Ovary (tissue), 9 donors: Measurements from ENCODE around the gene ODAD4. TPM values are rescaled to one million over a fixed set of nuclear protein-coding genes. Genes with fewer than 3 reads are reported as not detected.

Experiments used
- DNase-seq, 5 donors: peaks; one replicate each; pipeline ENCODE4 v3.0.0-alpha.2; 2019 to 2020
- H3K27ac ChIP-seq, 2 donors: fragments of 200-600 bp; one replicate each; pipeline versions ENCODE4 v1.5.1 to v1.8.0; 2019 to 2022
- H3K27me3 ChIP-seq: fragments of 200-600 bp; one replicate; pipeline ENCODE4 v1.8.0; 2022
- H3K36me3 ChIP-seq: fragments of 200-600 bp; sonication (generic); one replicate; pipeline ENCODE4 v1.5.1; 2019
- H3K4me1 ChIP-seq: one replicate; pipeline ENCODE4 v1.8.1; 2013; ENCODE audit warnings: mild to moderate bottlenecking, moderate library complexity; ENCODE audit not compliant: insufficient read depth
- H3K4me3 ChIP-seq: fragments of 200-600 bp; sonication (generic); one replicate; pipeline ENCODE4 v1.5.1; 2017
- H3K9me3 ChIP-seq, 2 donors: fragments of 200-600 bp in 1 of 2; sonication (generic) in 1 of 2; one replicate each; pipeline versions ENCODE4 v1.5.1 to v1.8.1; 2013 to 2019; ENCODE audit warnings: mild to moderate bottlenecking in 1 of 2, moderate library complexity in 1 of 2
- CTCF ChIP-seq, 3 donors: fragments of 450-650 bp in 2 of 3; fragments of 200-600 bp in 1 of 3; IDR thresholded peaks; one replicate each; pipeline versions ENCODE4 v1.5.1 to v1.8.0; 2016 to 2022; ENCODE audit warnings: antibody characterized with exemption in 3 of 3, mild to moderate bottlenecking in 1 of 3
- EP300 ChIP-seq: sonication (generic); formaldehyde crosslinking; IDR thresholded peaks from one replicate; pipeline ENCODE4 v1.6.1; 2017; ENCODE audit warnings: antibody characterized with exemption
- POLR2A ChIP-seq: fragments of 450-650 bp; IDR thresholded peaks from one replicate; pipeline ENCODE4 v1.6.1; 2017; ENCODE audit warnings: antibody characterized with exemption, mild to moderate bottlenecking, moderate library complexity
- WGBS, 3 donors: extraction: QIAGEN DNeasy Blood & Tissue Kit in 1 of 3; methylation state at CpG; one replicate each; pipeline versions ENCODE4 v1.1.5 to v1.1.7; 2013 to 2017; 5-methylcytosine and 5-hydroxymethylcytosine counted together
- intact Hi-C, 4 donors: fragments of 100-400 bp; cut with DNase I; formaldehyde crosslinking; loops; one replicate each; pipeline versions ENCODE4 v1.11.0 to v1.15.1; 2022 to 2023
- polyA plus RNA-seq, 2 donors: library from polyadenylated mRNA; stranded (reverse); fragments of 200-250 nt in 1 of 2; fragments of 350-450 nt in 1 of 2; fragmentation: Illumina TruSeq in 1 of 2; extraction: RNeasy Lipid Tissue Mini Kit (QIAGEN cat#74804) in 1 of 2; gene quantifications; one replicate each; pipeline ENCODE4 v1.2.3, GENCODE V29; 2013 to 2014
- total RNA-seq, 7 donors: library from RNA; depleted of rRNA in 2 of 7; stranded (reverse); fragments of >200 nt in 2 of 7; fragmentation: NEBNext Ultra II Directional in 3 of 7; extraction: Animal tissue kit (Norgen Biotek cat#: 25700) in 3 of 7; gene quantifications; one replicate each; pipeline versions ENCODE4 v1.1.0 to v1.2.4, GENCODE V29; 2016 to 2023
- donor health status: DM: no; HTN: no; CAD: no; lungs with moderate emphysema.
- donor health status: DM: no; HTN: no; CAD: no.
- donor health status: Bipolar disorder and iron deficiency.
- donor health status: DM: yes; HTN: yes; CAD: no.
- donor health status: DM: no; HTN: no; CAD: no.
- donor health status: DM: yes; HTN: yes; CAD: no.

ODAD4 gene
- total and polyA plus RNA-seq, 9 donors = 1.1 to 11.0 (median 2.1) TPM

GRCh38 chr17:41888332-41888965, 42.0 kb upstream of the ODAD4 start:
- DNase-seq = no peak
- Histone ChIP-seq H3K36me3 (no peaks in the 10 kb centered on the region), H3K9me3 (no peaks in the 10 kb centered on the region), H3K27me3 (no peaks in the 10 kb centered on the region), H3K4me1 (no peaks in the 10 kb centered on the region), H3K4me3 (no peak overlapping the region), H3K27ac (no peak overlapping the region)
- 68 to 86% (median 86%) methylated on average over 6 of the region's 6 CpGs for WGBS, 3 donors
- intact Hi-C loops = no loop called here
- TF ChIP-seq CTCF (IDR thresholded peaks at IDR 0.05) (no peak), POLR2A (no peak), EP300 (no peak)

GRCh38 chr17:41891135-41892020, 39.0 kb upstream of the ODAD4 start:
- Histone ChIP-seq H3K27me3 (no peaks in the 10 kb centered on the region), H3K27ac (no peak overlapping the region), H3K4me1 (peaks cover 3% of the 10 kb centered on the region), H3K36me3 (no peaks in the 10 kb centered on the region), H3K9me3 (no peaks in the 10 kb centered on the region), H3K4me3 (no peak overlapping the region)
- WGBS, 3 donors = 93 to 99% (median 94%) methylated on average over 7 of the region's 7 CpGs
- TF ChIP-seq CTCF (IDR thresholded peaks at IDR 0.05) (no peak), EP300 (no peak), POLR2A (no peak)
- no peak for DNase-seq
- intact Hi-C loops = no loop called here

DNA sequence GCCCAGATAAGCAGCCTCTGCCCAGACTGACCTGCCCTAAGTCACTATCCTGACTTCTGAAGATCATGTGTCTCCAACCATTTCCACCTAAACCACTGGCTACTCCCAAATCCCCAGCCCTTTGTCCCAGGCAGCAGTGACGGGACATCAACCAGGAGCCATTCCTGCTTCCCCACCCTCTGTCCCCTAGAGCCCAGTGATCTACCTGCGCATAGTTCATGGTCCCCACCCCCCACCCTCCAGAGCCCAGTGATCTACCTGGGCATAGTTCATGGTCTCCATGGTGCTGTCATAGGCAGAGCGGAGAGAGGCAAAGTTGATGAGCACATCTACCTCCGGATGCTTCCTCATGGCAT, 38.4 kb upstream of the ODAD4 start:
- Histone ChIP-seq H3K4me1 (peaks cover 3% of the 10 kb centered on the region), H3K27me3 (no peaks in the 10 kb centered on the region), H3K27ac (no peak overlapping the region), H3K36me3 (no peaks in the 10 kb centered on the region), H3K4me3 (no peak overlapping the region), H3K9me3 (no peaks in the 10 kb centered on the region)
- intact Hi-C loops = no loop called here
- no peak for TF ChIP-seq POLR2A
- TF ChIP-seq EP300 = no peak
- TF ChIP-seq CTCF (IDR thresholded peaks at IDR 0.05) = no peak
- WGBS, 3 donors = 93 to 99% (median 96%) methylated on average over 4 of the region's 4 CpGs
- DNase-seq = no peak

GRCh38 chr17:41893384-41893783, 37.0 kb upstream of the ODAD4 start:
- H3K9me3 ChIP-seq = no peaks in the 10 kb centered on the region
- WGBS, 3 donors = 88 to 98% (median 90%) methylated on average over 3 of the region's 3 CpGs
- H3K27me3 ChIP-seq = no peaks in the 10 kb centered on the region
- no peak for DNase-seq
- H3K27ac ChIP-seq = no peak overlapping the region
- intact Hi-C loops = no loop called here
- H3K4me1 ChIP-seq = peaks cover 3% of the 10 kb centered on the region
- no peaks in the 10 kb centered on the region for H3K36me3 ChIP-seq
- no peak overlapping the region for H3K4me3 ChIP-seq
- TF ChIP-seq POLR2A = no peak
- TF ChIP-seq EP300 = no peak
- TF ChIP-seq CTCF (IDR thresholded peaks at IDR 0.05) = no peak
